Activated naive CD8-positive, alpha-beta T cell treated with anti-CD3 and anti-CD28 coated beads, Interleukin-2, amount 10 ng/mL, durations not matched to agents 7 days and 5 days (primary cell): ENCODE results near the gene FAM180A. TPM values are rescaled to one million over a fixed set of nuclear protein-coding genes. Genes with fewer than 3 reads are reported as not detected.
"Not testable (repeated sequence)": the region's sequence is repeated elsewhere in the genome, so short reads cannot be mapped to it uniquely, and the experiment has no call there.

Source experiments
- ATAC-seq: fragments of 150-1000 bp; cut with Tn5 transposase; one replicate; pipeline ENCODE4 v1.10.0; 2021; ENCODE audit warnings: low read depth, moderate library complexity
- POLR2A ChIA-PET: fragments of 350-600 bp; sonication (Branson Sonifier 250); formaldehyde crosslinking; loops from one replicate; lab custom pipeline; 2021; ENCODE audit warnings: antibody characterized with exemption; lab: Charles Lee
- DNase-seq: peaks from one replicate; pipeline ENCODE4 v3.0.0; 2021
- H3K27ac Mint-ChIP-seq: one replicate; pipeline ENCODE4 v1.8.0; 2022; ENCODE audit warnings: mild to moderate bottlenecking, mixed read lengths
- H3K27me3 Mint-ChIP-seq: one replicate; pipeline ENCODE4 v1.8.0; 2022; ENCODE audit warnings: mild to moderate bottlenecking, moderate library complexity, mixed read lengths
- H3K36me3 Mint-ChIP-seq: one replicate; pipeline ENCODE4 v1.8.0; 2021; ENCODE audit warnings: mild to moderate bottlenecking, mixed read lengths
- H3K4me1 Mint-ChIP-seq: one replicate; pipeline ENCODE4 v1.8.0; 2021; ENCODE audit warnings: mixed read lengths
- H3K4me3 Mint-ChIP-seq: one replicate; pipeline ENCODE4 v1.8.0; 2022; ENCODE audit warnings: mild to moderate bottlenecking, moderate library complexity, mixed read lengths
- H3K9me3 Mint-ChIP-seq: one replicate; pipeline ENCODE4 v1.8.0; 2021; ENCODE audit warnings: mixed read lengths
- total RNA-seq, 2 experiments: library from RNA; stranded (reverse); gene quantifications; one replicate each; pipeline ENCODE4 v1.2.3, GENCODE V29; 2021

Gene FAM180A
- total RNA-seq, 2 experiments from 2014 or later = not detected

DNA sequence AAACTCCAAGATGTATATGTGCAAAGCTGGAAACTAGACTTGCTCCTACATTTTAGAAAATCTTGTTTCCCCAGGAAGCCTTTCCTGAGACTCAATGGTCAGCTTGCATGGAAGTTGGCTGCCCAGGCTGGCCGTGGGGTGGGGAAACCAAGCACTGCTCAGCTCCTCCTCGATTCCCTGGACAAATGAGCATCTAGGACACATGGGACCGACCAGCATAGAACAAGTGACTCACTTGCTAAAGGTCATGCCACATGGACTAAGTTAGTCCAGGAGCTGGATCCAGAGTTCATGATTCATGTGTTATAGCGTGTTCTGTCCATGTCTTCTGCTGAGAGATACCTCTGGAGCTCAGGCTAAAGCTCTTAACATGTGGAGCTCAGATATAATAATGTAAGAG lies 6.2 kb downstream of the FAM180A start:
- Mint-ChIP-seq H3K27me3 (peaks cover 7% of the 10 kb centered on the region), H3K4me1 (no peaks in the 10 kb centered on the region), H3K4me3 (no peak overlapping the region), H3K36me3 (no peaks in the 10 kb centered on the region), H3K9me3 (no peaks in the 10 kb centered on the region), H3K27ac (no peak overlapping the region)
- POLR2A ChIA-PET = no interaction called here
- DNase-seq = no peak
- ATAC-seq = no peak

GRCh38 chr7:135741905-135742304 lies 6.7 kb downstream of the FAM180A start:
- DNase-seq = no peak
- Mint-ChIP-seq H3K9me3 (no peaks in the 10 kb centered on the region), H3K27me3 (peaks cover 7% of the 10 kb centered on the region), H3K36me3 (no peaks in the 10 kb centered on the region), H3K4me3 (no peak overlapping the region), H3K27ac (no peak overlapping the region), H3K4me1 (no peaks in the 10 kb centered on the region)
- POLR2A ChIA-PET = no interaction called here
- no peak for ATAC-seq

DNA sequence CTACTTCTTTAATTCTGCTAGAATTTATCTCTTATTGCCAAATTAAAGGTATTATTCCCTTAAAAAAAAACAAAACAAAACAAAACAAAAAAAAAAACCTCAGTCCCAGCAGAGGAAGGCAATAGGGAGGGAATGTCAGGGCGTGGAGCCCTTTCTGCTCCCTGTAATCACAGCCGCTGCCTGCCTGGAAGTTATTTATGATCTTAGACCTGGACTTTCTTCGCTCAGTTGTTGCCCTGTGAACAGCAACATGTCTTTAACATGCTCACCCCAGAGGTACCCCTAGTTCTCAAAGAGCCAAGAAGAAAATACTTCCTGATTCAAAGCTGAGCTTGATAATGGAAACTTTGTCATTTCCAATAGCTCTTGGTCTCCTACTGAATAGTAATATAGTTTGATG lies 7.7 kb downstream of the FAM180A start:
- POLR2A ChIA-PET = no interaction called here
- Mint-ChIP-seq H3K36me3 (no peaks in the 10 kb centered on the region), H3K27ac (no peak overlapping the region), H3K9me3 (no peaks in the 10 kb centered on the region), H3K27me3 (peaks cover 7% of the 10 kb centered on the region), H3K4me3 (no peak overlapping the region), H3K4me1 (no peaks in the 10 kb centered on the region)
- DNase-seq = no peak
- no peak for ATAC-seq

GRCh38 chr7:135737306-135737647 lies 11.3 kb downstream of the FAM180A start:
- ATAC-seq, POLR2A ChIA-PET, H3K27me3 Mint-ChIP-seq, DNase-seq, H3K36me3 Mint-ChIP-seq, H3K27ac Mint-ChIP-seq, H3K4me3 Mint-ChIP-seq, H3K9me3 Mint-ChIP-seq, H3K4me1 Mint-ChIP-seq: not testable (repeated sequence)

DNA sequence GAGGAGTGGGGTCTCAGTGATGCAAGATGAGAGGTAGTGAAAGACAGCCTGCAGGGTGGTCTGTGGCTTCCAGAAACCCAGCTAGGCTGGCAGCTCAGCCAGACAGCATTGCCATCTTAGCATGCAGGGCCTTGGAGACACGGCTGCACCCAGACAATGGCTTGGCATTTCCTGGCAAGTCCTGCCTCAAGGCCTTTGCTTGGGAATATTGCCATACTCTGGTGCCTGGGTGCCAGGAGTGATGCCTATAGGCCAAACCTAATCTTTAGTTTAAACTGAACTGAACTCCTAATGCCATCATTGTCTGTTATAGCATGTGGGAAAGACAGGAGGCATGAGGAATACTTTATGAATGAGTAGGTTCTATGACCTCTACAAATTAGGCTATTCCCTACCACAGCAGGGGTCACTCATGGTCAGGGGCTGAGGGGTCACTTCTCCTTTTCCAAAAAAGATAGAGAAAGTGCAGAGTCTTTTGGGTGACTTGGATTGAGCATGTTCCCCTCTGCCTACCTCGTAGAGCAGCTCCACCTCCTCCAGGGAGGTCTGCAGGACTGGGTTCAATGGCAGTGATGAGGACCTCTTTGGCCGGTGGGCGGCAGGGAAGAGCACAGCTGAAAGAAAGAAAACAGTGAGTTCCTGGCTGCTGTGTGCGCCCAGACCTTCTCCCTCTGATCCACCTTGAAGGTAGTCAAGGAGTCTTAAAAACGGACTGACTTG lies 11.9 kb downstream of the FAM180A start:
- DNase-seq (no peak), ATAC-seq (no peak)
- Mint-ChIP-seq H3K27me3 (peaks cover 13% of the 10 kb centered on the region), H3K4me3 (no peak overlapping the region), H3K9me3 (no peaks in the 10 kb centered on the region), H3K27ac (no peak overlapping the region), H3K4me1 (no peaks in the 10 kb centered on the region), H3K36me3 (no peaks in the 10 kb centered on the region)
- POLR2A ChIA-PET = no interaction called here

- Mint-ChIP-seq H3K27ac (no peak overlapping the region), H3K4me3 (no peak overlapping the region), H3K9me3 (no peaks in the 10 kb centered on the region), H3K27me3 (peaks cover 13% of the 10 kb centered on the region), H3K36me3 (no peaks in the 10 kb centered on the region), H3K4me1 (no peaks in the 10 kb centered on the region)
- POLR2A ChIA-PET = no interaction called here
- ATAC-seq (no peak), DNase-seq (no peak)
These were observed 14.3 kb downstream of the FAM180A start for GRCh38 chr7:135734343-135734689.

- no peak overlapping the region for H3K27ac Mint-ChIP-seq
- H3K27me3 Mint-ChIP-seq = peaks cover 13% of the 10 kb centered on the region
- H3K9me3 Mint-ChIP-seq = no peaks in the 10 kb centered on the region
- H3K4me3 Mint-ChIP-seq = no peak overlapping the region
- no peaks in the 10 kb centered on the region for H3K4me1 Mint-ChIP-seq
- POLR2A ChIA-PET = no interaction called here
- ATAC-seq = no peak
- no peaks in the 10 kb centered on the region for H3K36me3 Mint-ChIP-seq
- DNase-seq = no peak
These were observed 14.8 kb downstream of the FAM180A start for GRCh38 chr7:135733603-135734342.

- Mint-ChIP-seq H3K27ac (no peak overlapping the region), H3K36me3 (no peaks in the 10 kb centered on the region), H3K9me3 (no peaks in the 10 kb centered on the region), H3K4me1 (no peaks in the 10 kb centered on the region), H3K27me3 (peaks cover 9% of the 10 kb centered on the region), H3K4me3 (no peak overlapping the region)
- POLR2A ChIA-PET = no interaction called here
- no peak for ATAC-seq
- no peak for DNase-seq
These were observed 17.5 kb downstream of the FAM180A start for GRCh38 chr7:135731131-135731530.

DNA sequence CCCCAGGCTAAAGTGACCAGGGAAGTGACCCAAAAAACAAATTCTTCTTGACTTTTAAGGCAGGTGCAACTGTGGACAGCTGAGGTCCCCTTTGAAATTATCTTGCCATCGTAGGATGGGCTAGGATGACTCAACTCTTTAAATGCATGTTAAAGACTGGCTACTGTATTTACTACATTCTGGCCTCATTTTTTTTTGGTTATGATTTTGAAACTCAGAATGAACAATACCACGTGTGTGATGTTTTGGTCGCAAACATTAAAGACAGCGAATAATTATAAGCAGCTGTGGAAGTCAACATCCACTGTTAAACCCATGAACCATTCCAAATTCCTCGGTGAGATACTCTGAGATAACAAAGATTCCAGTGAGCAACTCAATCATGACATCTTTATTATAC lies 19.4 kb downstream of the FAM180A start:
- ATAC-seq (no peak), DNase-seq (no peak)
- POLR2A ChIA-PET = no interaction called here
- no peaks in the 10 kb centered on the region for H3K36me3 Mint-ChIP-seq
- H3K27me3 Mint-ChIP-seq = peaks cover 17% of the 10 kb centered on the region
- no peak overlapping the region for H3K27ac Mint-ChIP-seq
- H3K4me3 Mint-ChIP-seq = no peak overlapping the region
- H3K4me1 Mint-ChIP-seq = no peaks in the 10 kb centered on the region
- no peaks in the 10 kb centered on the region for H3K9me3 Mint-ChIP-seq

DNA sequence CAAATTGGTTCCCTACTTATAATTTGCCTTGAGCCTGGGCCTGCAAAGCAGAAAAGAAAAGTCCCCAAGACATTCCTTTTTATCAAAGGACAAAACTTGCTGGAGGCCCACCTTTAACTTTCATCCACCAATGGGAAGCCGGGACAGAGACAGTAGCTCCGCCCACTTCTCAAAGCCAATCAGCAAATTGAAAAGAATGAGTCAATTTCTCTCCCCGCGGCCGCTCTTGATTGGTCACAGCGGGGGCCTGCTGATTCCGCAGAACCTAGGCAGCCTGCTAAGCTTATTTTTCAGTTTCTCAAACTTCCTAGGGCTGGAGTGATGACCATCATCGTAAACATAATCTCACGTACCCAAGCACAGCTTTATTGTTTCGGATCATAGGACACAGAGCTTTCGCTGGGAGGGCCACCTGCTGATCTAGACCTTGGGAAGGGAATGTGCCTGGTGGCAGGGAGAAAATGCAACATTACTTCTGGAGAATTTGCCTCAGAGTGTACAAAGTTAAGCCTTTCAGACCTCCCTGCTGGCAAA lies 20.4 kb downstream of the FAM180A start, which contains the start of gene SLC13A4:
SLC13A4 (minus strand) TSS at position 51 of the 534 bp plus-strand sequence. CDS start 690 bp downstream, outside the sequence.
- H3K27ac Mint-ChIP-seq = no peak within 1 kb of the TSS
- H3K4me1 Mint-ChIP-seq = no peaks in the 10 kb centered on the region
- H3K36me3 Mint-ChIP-seq = no peaks in the 10 kb centered on the region
- no peak within 1 kb of the TSS for H3K4me3 Mint-ChIP-seq
- no peaks in the 10 kb centered on the region for H3K9me3 Mint-ChIP-seq
- POLR2A ChIA-PET = no interaction called here
- H3K27me3 Mint-ChIP-seq = peaks cover 12% of the 10 kb centered on the region
- DNase-seq (no peak), ATAC-seq (no peak)

DNA sequence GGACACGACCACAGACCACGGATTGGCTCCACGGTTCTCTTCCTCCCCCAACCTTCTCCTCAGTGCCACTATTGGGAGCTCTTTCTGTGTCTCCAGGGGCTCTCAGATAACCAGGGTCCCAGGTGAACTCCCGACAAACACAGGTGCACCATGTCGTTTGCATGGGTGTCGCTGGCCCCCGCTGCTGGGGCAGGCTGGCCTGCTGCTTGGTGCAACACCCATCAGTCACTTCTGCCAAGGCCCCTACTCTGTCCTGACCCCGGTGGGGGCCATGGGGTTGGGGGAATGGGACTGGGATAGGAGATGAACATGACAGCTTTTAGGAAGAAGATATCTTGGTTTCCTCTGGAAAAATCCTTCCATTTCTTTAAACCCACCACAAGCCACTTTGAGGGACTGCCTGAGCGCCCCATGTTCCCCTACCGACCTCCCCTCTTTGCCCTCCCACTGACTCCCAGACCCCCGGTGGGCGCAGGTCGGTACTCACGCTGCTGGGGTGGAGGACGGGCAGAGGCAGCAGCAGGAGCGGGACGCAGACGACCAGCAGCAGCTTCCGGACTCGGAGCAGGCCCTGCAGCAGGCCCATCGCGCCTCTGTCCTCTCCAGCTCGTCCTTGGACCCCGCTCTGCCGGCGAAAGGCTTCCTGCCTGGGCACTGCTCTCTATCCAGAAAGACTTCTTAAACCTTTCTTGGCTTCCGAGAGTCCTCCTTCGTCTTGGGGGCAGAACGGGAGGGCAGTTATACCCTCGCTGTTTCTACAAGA lies 21.5 kb downstream of the FAM180A start:
- no peaks in the 10 kb centered on the region for H3K4me1 Mint-ChIP-seq
- peaks cover 10% of the 10 kb centered on the region for H3K27me3 Mint-ChIP-seq
- no peaks in the 10 kb centered on the region for H3K36me3 Mint-ChIP-seq
- POLR2A ChIA-PET = no interaction called here
- H3K27ac Mint-ChIP-seq = no peak overlapping the region
- H3K9me3 Mint-ChIP-seq = no peaks in the 10 kb centered on the region
- ATAC-seq = no peak
- H3K4me3 Mint-ChIP-seq = no peak overlapping the region
- DNase-seq = no peak

DNA sequence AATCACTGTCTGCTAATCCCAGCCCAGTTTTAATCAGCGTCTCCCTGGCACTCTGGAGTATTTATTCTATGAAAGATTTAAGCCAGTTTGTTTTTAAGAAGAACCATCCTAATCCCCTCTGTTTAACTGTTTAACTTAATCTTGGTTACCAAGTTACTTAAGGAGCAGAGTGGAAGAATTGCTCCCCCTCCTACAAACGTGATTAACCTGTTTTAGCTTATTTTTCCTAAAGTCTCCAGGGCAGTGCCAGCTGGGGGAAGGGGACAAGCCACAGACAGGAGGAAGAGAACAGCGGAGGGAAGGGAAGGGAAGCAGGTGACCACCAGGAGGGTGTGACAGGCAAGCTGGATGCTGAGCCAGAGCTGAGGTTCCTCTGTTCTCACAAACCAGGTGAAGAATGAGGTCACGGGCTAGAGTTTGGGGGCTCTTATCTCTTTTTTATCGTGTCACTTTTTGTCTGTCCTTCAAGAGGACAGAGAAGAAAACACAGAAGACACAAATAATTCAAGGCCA lies 22.3 kb downstream of the FAM180A start:
- no peaks in the 10 kb centered on the region for H3K9me3 Mint-ChIP-seq
- ATAC-seq (no peak), DNase-seq (no peak)
- no peak overlapping the region for H3K4me3 Mint-ChIP-seq
- POLR2A ChIA-PET = no interaction called here
- peaks cover 8% of the 10 kb centered on the region for H3K27me3 Mint-ChIP-seq
- no peak overlapping the region for H3K27ac Mint-ChIP-seq
- H3K4me1 Mint-ChIP-seq = no peaks in the 10 kb centered on the region
- H3K36me3 Mint-ChIP-seq = no peaks in the 10 kb centered on the region

- no peak for ATAC-seq
- Mint-ChIP-seq H3K27ac (no peak overlapping the region), H3K4me1 (no peaks in the 10 kb centered on the region), H3K4me3 (no peak overlapping the region), H3K36me3 (no peaks in the 10 kb centered on the region), H3K9me3 (no peaks in the 10 kb centered on the region), H3K27me3 (peaks cover 19% of the 10 kb centered on the region)
- POLR2A ChIA-PET = no interaction called here
- no peak for DNase-seq
These were observed 25.2 kb downstream of the FAM180A start for GRCh38 chr7:135723411-135723810.
